SH-SY5Y (cell line): ENCODE results near the gene RDH14.

ENCODE experiments used
- GATA2 ChIP-seq: IDR thresholded peaks from 2 replicates; pipeline ENCODE4 v1.6.1; 2011; ENCODE audit warnings: mild to moderate bottlenecking, low read depth, low read length
- GATA3 ChIP-seq: IDR thresholded peaks from 2 replicates; pipeline ENCODE4 v1.6.1; 2011; ENCODE audit warnings: low read depth, mild to moderate bottlenecking, low read length, moderate library complexity

DNA sequence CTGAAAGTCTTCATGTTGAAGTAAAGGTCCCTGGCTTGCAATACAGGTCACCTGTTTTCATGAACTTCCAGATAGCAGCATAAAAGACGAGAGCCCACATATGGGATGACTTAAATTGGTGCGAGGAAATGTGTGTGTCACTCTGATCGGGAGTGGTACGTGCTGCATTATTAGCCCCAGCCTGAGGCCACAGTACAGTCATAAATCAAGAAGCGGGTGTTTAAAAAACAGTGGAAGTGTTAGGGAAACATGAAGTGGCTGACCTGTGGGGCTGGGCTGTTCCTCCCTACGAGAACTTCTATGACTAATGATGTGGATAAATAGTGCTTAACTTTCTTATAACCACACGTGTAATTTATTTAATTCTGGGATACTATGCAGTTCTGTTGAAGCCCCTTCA, 24.4 kb downstream of the RDH14 start:
- TF ChIP-seq GATA3 (no peak), GATA2 (no peak)
